HepG2 (cell line): Measurements from ENCODE around the gene CACNA1G. TPM values are rescaled to one million over a fixed set of nuclear protein-coding genes. Genes with fewer than 3 reads are reported as not detected.

Experiments
- ATAC-seq: fragments of 200-7000 bp; cut with Tn5 transposase; 3 replicates; pipeline ENCODE4 v1.9.1; 2020; ENCODE audit warnings: mild to moderate bottlenecking, moderate library complexity
- BruUV-seq: library from RNA; stranded (reverse); fragments of 400-500 nt; replicated peaks from 2 replicates; lab custom pipeline; 2021; lab: Mats Ljungman, UMichigan
- CTCF ChIA-PET: fragments of 300-600 bp; formaldehyde crosslinking; extraction: SDS; loops from one replicate; lab custom pipeline; 2021; ENCODE audit warnings: low total read pairs, inconsistent platforms, low intra/inter-chr PET ratio; lab: Yijun Ruan, JAX
- POLR2A ChIA-PET: fragments of 350-600 bp; sonication (Branson Sonifier 250); formaldehyde crosslinking; loops from one replicate; lab custom pipeline; 2020; ENCODE audit warnings: antibody characterized with exemption, inconsistent platforms; lab: Yijun Ruan, JAX
- DNase-seq: peaks from one replicate; pipeline ENCODE4 v3.0.0-alpha.2; 2015; ENCODE audit warnings: low spot score
- FAIRE-seq: peaks from 3 replicates; lab custom pipeline; 2011; peaks lifted over from hg19 to GRCh38; lab: Jason Lieb, UNC
- H2AFZ ChIP-seq: one replicate; pipeline ENCODE4 v1.6.1; 2011; ENCODE audit warnings: low read length, inconsistent platforms
- H3K27ac ChIP-seq: fragments of 300-600 bp; 3 replicates; pipeline ENCODE4 v1.8.0; 2011; ENCODE audit warnings: mixed run types, mild to moderate bottlenecking, mixed read lengths, low read length, inconsistent platforms; ENCODE audit not compliant: insufficient read depth; ENCODE audit errors: extremely low read length
- H3K27me3 ChIP-seq, 2 experiments: fragments of 200-600 bp in 1 of 2; 2 replicates in 1 of 2; 3 replicates in 1 of 2; pipeline versions ENCODE4 v1.6.0 to v1.8.0; 2011; ENCODE audit warnings: low read length in 2 of 2, mild to moderate bottlenecking in 2 of 2, moderate library complexity in 2 of 2, inconsistent platforms in 1 of 2; ENCODE audit not compliant: insufficient read depth in 2 of 2, control insufficient read depth in 1 of 2
- H3K36me3 ChIP-seq, 2 experiments: fragments of 200-600 bp in 1 of 2; replicated peaks in 1 of 2; 2 replicates in 1 of 2; 3 replicates in 1 of 2; pipeline versions ENCODE4 v1.5.1 to v1.8.0; 2011; ENCODE audit warnings: low read length in 2 of 2, inconsistent platforms in 1 of 2; ENCODE audit not compliant: insufficient read depth in 2 of 2, control insufficient read depth in 1 of 2
- H3K4me1 ChIP-seq: 2 replicates; pipeline ENCODE4 v1.5.1; 2012; ENCODE audit warnings: low read length, inconsistent platforms; ENCODE audit not compliant: insufficient read depth
- H3K4me2 ChIP-seq: 2 replicates; pipeline ENCODE4 v1.6.0; 2011; ENCODE audit warnings: low read depth, low read length, inconsistent platforms
- H3K4me3 ChIP-seq, 3 experiments: fragments of 200-600 bp in 1 of 3; sonication (generic), shearing (Covaris generic) in 1 of 3; replicated peaks in 1 of 3; 2 replicates each; pipeline ENCODE4 v1.5.1; 2011 to 2016; ENCODE audit warnings: low read length in 3 of 3, inconsistent platforms in 2 of 3, low read depth in 2 of 3, mild to moderate bottlenecking in 2 of 3, control low read depth in 1 of 3, mixed read lengths in 1 of 3; ENCODE audit not compliant: insufficient read depth in 1 of 3
- H3K79me2 ChIP-seq: one replicate; pipeline ENCODE4 v1.6.1; 2011; ENCODE audit warnings: low read length, inconsistent platforms; ENCODE audit not compliant: insufficient read depth
- H3K9ac ChIP-seq: 2 replicates; pipeline ENCODE4 v1.6.0; 2011; ENCODE audit warnings: mild to moderate bottlenecking, low read depth, low read length, inconsistent platforms; ENCODE audit not compliant: insufficient read depth
- H3K9me3 ChIP-seq: 2 replicates; pipeline ENCODE4 v1.5.1; 2012; ENCODE audit warnings: mild to moderate bottlenecking, low read length
- H4K20me1 ChIP-seq: 2 replicates; pipeline ENCODE4 v1.6.0; 2011; ENCODE audit warnings: inconsistent platforms, mild to moderate bottlenecking, low read length, moderate library complexity; ENCODE audit not compliant: insufficient read depth
- CEBPB ChIP-seq: IDR thresholded peaks from 2 replicates; pipeline ENCODE4 v1.6.1; 2011; ENCODE audit warnings: low read depth, low read length, improper control_type of control experiment, borderline replicate concordance
- CEBPG ChIP-seq: IDR thresholded peaks from 2 replicates; pipeline ENCODE4 v1.6.1; 2016
- MEF2D ChIP-seq: sonication (generic); formaldehyde crosslinking; IDR thresholded peaks from 2 replicates; pipeline ENCODE4 v1.5.1; 2020; ENCODE audit warnings: mild to moderate bottlenecking, missing genetic modification reagents
- SP1 ChIP-seq, 2 experiments: fragments of 450-650 bp in 1 of 2; sonication (generic) in 1 of 2; formaldehyde crosslinking in 1 of 2; IDR thresholded peaks; 2 replicates each; pipeline versions ENCODE4 v1.4.0 to v1.6.1; 2016 to 2020; ENCODE audit warnings: missing genetic modification reagents in 1 of 2
- ZNF263 ChIP-seq: sonication (generic); formaldehyde crosslinking; IDR thresholded peaks from 2 replicates; pipeline ENCODE4 v1.4.0; 2020; ENCODE audit warnings: missing genetic modification reagents
- WGBS: methylation state at CpG from one replicate; pipeline ENCODE4 v1.1.6; 2017; ENCODE audit warnings: low lambda C conversion rate; 5-methylcytosine and 5-hydroxymethylcytosine counted together
- in situ Hi-C: cut with HindIII; loops from 2 replicates; pipeline ENCODE4 v1.10.0; 2017; ENCODE audit warnings: low pct_unique_long_range_greater_than_20kb; ENCODE audit not compliant: extremely low pct_ligation_motif_present
- intact Hi-C: fragments of 100-400 bp; cut with micrococcal nuclease; formaldehyde crosslinking; loops from one replicate; pipeline ENCODE4 v1.10.0; 2022; ENCODE audit not compliant: unreplicated experiment
- polyA plus RNA-seq, 8 experiments: library from polyadenylated mRNA; depleted of rRNA in 3 of 8; stranded (reverse) in 7 of 8; unstranded in 1 of 8; fragments of >200 nt; fragmentation: Illumina TruSeq in 4 of 8; extraction: Trizol in 4 of 8; gene quantifications; 2 replicates each; pipeline versions ENCODE4 v1.2.1 to v1.2.3, GENCODE V29; 2011 to 2016; ENCODE audit warnings: low read depth in 4 of 8, missing spikeins in 1 of 8, mixed read lengths in 1 of 8; ENCODE audit not compliant: insufficient read depth in 1 of 8
- total RNA-seq, 5 experiments: library from RNA; depleted of rRNA; stranded (reverse); fragments of >200 nt; fragmentation: Illumina TruSeq; extraction: Trizol; gene quantifications; 2 replicates each; pipeline ENCODE4 v1.2.3, GENCODE V29; 2016; ENCODE audit warnings: low read depth in 1 of 5
- TF ChIP-seq, protein P1 (sequence below): IDR thresholded peaks from 2 replicates; pipeline ENCODE4 v1.6.1; 2016; ENCODE audit warnings: control low read depth

Gene CACNA1G
- total and polyA plus RNA-seq, 2 of the 13 experiments (the other 11 are each of a cell fraction or from before 2014, with no cell fraction given): 0.02 TPM; not detected in 1

DNA sequence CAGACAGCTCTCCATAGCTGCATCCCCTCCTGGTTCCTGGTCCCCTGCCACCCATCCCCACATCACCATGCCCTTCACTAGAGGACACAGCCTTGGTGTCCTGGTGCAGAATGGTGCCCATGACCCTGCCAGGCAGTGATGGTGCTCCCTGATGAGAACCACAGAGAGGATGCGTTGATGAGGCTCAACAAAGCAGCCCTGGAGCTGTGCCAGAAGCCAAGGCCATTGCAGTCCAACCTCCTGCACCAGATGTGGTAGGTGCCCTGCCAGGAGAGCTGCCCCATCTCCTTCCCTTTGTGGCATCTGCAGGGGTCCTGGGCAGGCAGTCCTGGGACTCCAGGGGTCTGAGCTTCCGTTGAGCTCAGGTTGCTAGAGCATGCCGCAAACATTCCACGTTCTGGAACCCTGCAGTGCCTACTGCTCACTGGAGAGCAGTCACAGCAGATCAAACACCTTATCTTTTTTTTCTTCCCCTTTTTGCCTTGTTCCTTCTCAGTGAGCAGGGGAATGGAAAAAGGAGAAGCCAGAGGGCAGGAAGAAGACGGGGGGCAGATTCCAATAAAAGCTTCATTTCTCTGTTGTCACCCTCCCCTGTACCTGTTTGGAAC lies 33.3 kb upstream of the CACNA1G start:
- CTCF ChIA-PET: no interaction called here
- Histone ChIP-seq H3K4me1 (peaks cover 41% of the 10 kb centered on the region), H3K27me3 (peaks cover 0 to 28% of the 10 kb centered on the region in 2 experiments; a peak in 3 of 5 replicates), H3K27ac (no peak overlapping the region)
- TF ChIP-seq ZNF263 (CRISPR knock-in tag) (0 out of 2 replicates have a peak, but pooled peaks have one; percentile 54), SP1 (IDR thresholded peaks at IDR 0.05) (no peak), SP1 (CRISPR knock-in tag; IDR thresholded peaks at IDR 0.05) (no peak)
- TF ChIP-seq, all 625 proteins: peak for 1
- POLR2A ChIA-PET: interaction anchor here (1.1 to 2.8 kb wide), 2 partner anchors 9 to 192 kb away, joined by 3 to 15 read pairs; partner anchors contain the start of gene LUC7L3
- H3K4me3 ChIP-seq: no peak overlapping the region
- H4K20me1 ChIP-seq: no peaks in the 10 kb centered on the region
- no peaks in the 10 kb centered on the region for H3K9me3 ChIP-seq
- BruUV-seq: no TSS peak
- no peak for FAIRE-seq
- DNase-seq: no peak
- WGBS: 7% methylated on average over 4 of the region's 5 CpGs
- in situ Hi-C loops: no loop called here
- no peak overlapping the region for H2AFZ ChIP-seq
- no peak overlapping the region for H3K9ac ChIP-seq
- no peak overlapping the region for H3K4me2 ChIP-seq
- no peaks in the 10 kb centered on the region for H3K79me2 ChIP-seq
- no peaks in the 10 kb centered on the region for H3K36me3 ChIP-seq
- intact Hi-C loops: no loop called here
- no peak for ATAC-seq

DNA sequence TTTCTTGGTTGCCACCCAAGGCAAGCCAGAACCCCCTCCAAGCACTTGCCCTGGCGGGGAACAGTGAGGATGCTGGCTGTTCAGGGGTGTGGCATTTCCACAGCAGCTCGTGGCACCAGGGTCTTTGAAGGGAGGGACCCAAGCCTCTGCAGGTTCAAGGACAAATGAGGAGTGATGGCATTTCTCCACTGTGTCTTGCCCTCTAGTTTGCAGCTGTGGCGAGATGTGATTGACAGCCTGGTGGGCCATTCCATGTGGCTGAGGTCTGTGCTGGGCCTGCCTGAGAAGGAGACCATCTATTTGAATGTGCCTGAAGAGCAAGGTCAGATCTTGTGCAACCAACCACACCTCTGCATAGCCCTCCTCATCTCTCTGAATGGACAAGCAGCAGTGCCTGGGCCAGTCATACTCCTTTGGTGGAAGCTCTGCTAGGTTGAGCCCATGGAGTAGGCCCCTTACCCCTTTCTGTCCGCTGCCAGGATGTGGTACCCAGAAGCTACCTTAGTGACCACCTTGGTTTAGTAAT lies 32.5 kb upstream of the CACNA1G start:
- Histone ChIP-seq H4K20me1 (no peaks in the 10 kb centered on the region), H2AFZ (no peak overlapping the region), H3K27me3 (peaks cover 5 to 35% of the 10 kb centered on the region in 2 experiments; a peak in 4 of 5 replicates), H3K9me3 (no peaks in the 10 kb centered on the region), H3K4me3 (no peak overlapping the region), H3K4me1 (peaks cover 45% of the 10 kb centered on the region), H3K79me2 (no peaks in the 10 kb centered on the region), H3K9ac (no peak overlapping the region), H3K27ac (no peak overlapping the region), H3K36me3 (no peaks in the 10 kb centered on the region), H3K4me2 (no peak overlapping the region)
- in situ Hi-C loops (no loop called here), intact Hi-C loops (no loop called here)
- POLR2A ChIA-PET: interaction anchor here (0.8 to 2.8 kb wide), 3 partner anchors 9 to 191 kb away, joined by 3 to 15 read pairs (median 6); partner anchors contain the start of gene LUC7L3
- no TSS peak for BruUV-seq
- FAIRE-seq (peak; percentile 32), DNase-seq (no peak), ATAC-seq (peak; percentile 31)
- CTCF ChIA-PET: no interaction called here
- WGBS: 50% methylated on average over 3 of the region's 4 CpGs
- TF ChIP-seq, protein P1, sequence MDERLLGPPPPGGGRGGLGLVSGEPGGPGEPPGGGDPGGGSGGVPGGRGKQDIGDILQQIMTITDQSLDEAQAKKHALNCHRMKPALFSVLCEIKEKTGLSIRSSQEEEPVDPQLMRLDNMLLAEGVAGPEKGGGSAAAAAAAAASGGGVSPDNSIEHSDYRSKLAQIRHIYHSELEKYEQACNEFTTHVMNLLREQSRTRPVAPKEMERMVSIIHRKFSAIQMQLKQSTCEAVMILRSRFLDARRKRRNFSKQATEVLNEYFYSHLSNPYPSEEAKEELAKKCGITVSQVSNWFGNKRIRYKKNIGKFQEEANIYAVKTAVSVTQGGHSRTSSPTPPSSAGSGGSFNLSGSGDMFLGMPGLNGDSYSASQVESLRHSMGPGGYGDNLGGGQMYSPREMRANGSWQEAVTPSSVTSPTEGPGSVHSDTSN: peak; percentile 69
- TF ChIP-seq CEBPB (peak; percentile 78; the same call in 1 of the 2 replicates), MEF2D (CRISPR knock-in tag) (no peak), CEBPG (CRISPR knock-in tag) (0 out of 2 replicates have a peak, but pooled peaks have one; percentile 52)
